ENCODE measurements around the gene COPZ1. TPM values are rescaled to one million over a fixed set of nuclear protein-coding genes. Genes with fewer than 3 reads are reported as not detected.
"Not testable (repeated sequence)": the region's sequence is repeated elsewhere in the genome, so short reads cannot be mapped to it uniquely, and the experiment has no call there.

COPZ1 gene
- total RNA-seq, 1 donor from 2014 or later: 130 TPM

- Mint-ChIP-seq H3K36me3 (ENCODE audit: low read depth, unreplicated experiment) (no peaks in the 10 kb centered on the region), H3K27me3 (ENCODE audit: unreplicated experiment) (peaks cover 12% of the 10 kb centered on the region), H3K27ac (ENCODE audit: unreplicated experiment) (no peak overlapping the region), H3K4me3 (ENCODE audit: unreplicated experiment) (no peak overlapping the region), H3K4me1 (ENCODE audit: unreplicated experiment) (peaks cover 12% of the 10 kb centered on the region), H3K9me3 (ENCODE audit: unreplicated experiment) (no peaks in the 10 kb centered on the region)
- no peak for TF ChIP-seq CTCF (IDR thresholded peaks at IDR 0.05; ENCODE audit: unreplicated experiment)
- DNase-seq (ENCODE audit: low spot score): no peak
Measured at GRCh38 chr12:54301428-54302048, 23.4 kb upstream of the COPZ1 start.

- Mint-ChIP-seq H3K9me3 (ENCODE audit: unreplicated experiment) (no peaks in the 10 kb centered on the region), H3K4me3 (ENCODE audit: unreplicated experiment) (no peak overlapping the region), H3K27ac (ENCODE audit: unreplicated experiment) (no peak overlapping the region), H3K27me3 (ENCODE audit: unreplicated experiment) (peaks cover 8% of the 10 kb centered on the region), H3K36me3 (ENCODE audit: low read depth, unreplicated experiment) (no peaks in the 10 kb centered on the region), H3K4me1 (ENCODE audit: unreplicated experiment) (peaks cover 12% of the 10 kb centered on the region)
- DNase-seq (ENCODE audit: low spot score): no peak
- TF ChIP-seq CTCF (IDR thresholded peaks at IDR 0.05; ENCODE audit: unreplicated experiment): no peak
Measured at GRCh38 chr12:54303640-54304039, 21.3 kb upstream of the COPZ1 start.

- Mint-ChIP-seq H3K4me1 (ENCODE audit: unreplicated experiment) (peaks cover 12% of the 10 kb centered on the region), H3K27ac (ENCODE audit: unreplicated experiment) (no peak overlapping the region), H3K4me3 (ENCODE audit: unreplicated experiment) (no peak overlapping the region), H3K27me3 (ENCODE audit: unreplicated experiment) (peaks cover 5% of the 10 kb centered on the region), H3K9me3 (ENCODE audit: unreplicated experiment) (no peaks in the 10 kb centered on the region), H3K36me3 (ENCODE audit: low read depth, unreplicated experiment) (no peaks in the 10 kb centered on the region)
- DNase-seq (ENCODE audit: low spot score): peak; percentile 22
- TF ChIP-seq CTCF (IDR thresholded peaks at IDR 0.05; ENCODE audit: unreplicated experiment): no peak
Measured at GRCh38 chr12:54304187-54304810, 20.6 kb upstream of the COPZ1 start.

- peaks cover 6% of the 10 kb centered on the region for H3K4me1 Mint-ChIP-seq (ENCODE audit: unreplicated experiment)
- peaks cover 4% of the 10 kb centered on the region for H3K27me3 Mint-ChIP-seq (ENCODE audit: unreplicated experiment)
- no peak overlapping the region for H3K27ac Mint-ChIP-seq (ENCODE audit: unreplicated experiment)
- TF ChIP-seq CTCF (IDR thresholded peaks at IDR 0.05; ENCODE audit: unreplicated experiment): no peak
- DNase-seq (ENCODE audit: low spot score): no peak
- H3K36me3 Mint-ChIP-seq (ENCODE audit: low read depth, unreplicated experiment): no peaks in the 10 kb centered on the region
- H3K4me3 Mint-ChIP-seq (ENCODE audit: unreplicated experiment): no peak overlapping the region
- H3K9me3 Mint-ChIP-seq (ENCODE audit: unreplicated experiment): no peaks in the 10 kb centered on the region
Measured at GRCh38 chr12:54306925-54307741, 17.8 kb upstream of the COPZ1 start.

- Mint-ChIP-seq H3K27ac (ENCODE audit: unreplicated experiment) (no peak overlapping the region), H3K36me3 (ENCODE audit: low read depth, unreplicated experiment) (no peaks in the 10 kb centered on the region), H3K4me1 (ENCODE audit: unreplicated experiment) (no peaks in the 10 kb centered on the region), H3K9me3 (ENCODE audit: unreplicated experiment) (no peaks in the 10 kb centered on the region), H3K4me3 (ENCODE audit: unreplicated experiment) (no peak overlapping the region), H3K27me3 (ENCODE audit: unreplicated experiment) (no peaks in the 10 kb centered on the region)
- DNase-seq (ENCODE audit: low spot score): no peak
- no peak for TF ChIP-seq CTCF (IDR thresholded peaks at IDR 0.05; ENCODE audit: unreplicated experiment)
Measured at GRCh38 chr12:54311051-54311450, 13.9 kb upstream of the COPZ1 start.

GRCh38 chr12:54312309-54312708, 12.6 kb upstream of the COPZ1 start:
- not testable (repeated sequence) for DNase-seq (ENCODE audit: low spot score); H3K4me3 Mint-ChIP-seq (ENCODE audit: unreplicated experiment); H3K27ac Mint-ChIP-seq (ENCODE audit: unreplicated experiment); H3K36me3 Mint-ChIP-seq (ENCODE audit: low read depth, unreplicated experiment); H3K9me3 Mint-ChIP-seq (ENCODE audit: unreplicated experiment); H3K27me3 Mint-ChIP-seq (ENCODE audit: unreplicated experiment); H3K4me1 Mint-ChIP-seq (ENCODE audit: unreplicated experiment)
